NOMO-1 (cell line): ENCODE data around the gene SORCS2.

ENCODE experiments used
- DNase-seq, 2 experiments: peaks; one replicate each; lab custom pipeline; 2025; ENCODE audit not compliant: unreplicated experiment in 2 of 2; lab: John Stamatoyannopoulos, UW

The SORCS2 gene

DNA sequence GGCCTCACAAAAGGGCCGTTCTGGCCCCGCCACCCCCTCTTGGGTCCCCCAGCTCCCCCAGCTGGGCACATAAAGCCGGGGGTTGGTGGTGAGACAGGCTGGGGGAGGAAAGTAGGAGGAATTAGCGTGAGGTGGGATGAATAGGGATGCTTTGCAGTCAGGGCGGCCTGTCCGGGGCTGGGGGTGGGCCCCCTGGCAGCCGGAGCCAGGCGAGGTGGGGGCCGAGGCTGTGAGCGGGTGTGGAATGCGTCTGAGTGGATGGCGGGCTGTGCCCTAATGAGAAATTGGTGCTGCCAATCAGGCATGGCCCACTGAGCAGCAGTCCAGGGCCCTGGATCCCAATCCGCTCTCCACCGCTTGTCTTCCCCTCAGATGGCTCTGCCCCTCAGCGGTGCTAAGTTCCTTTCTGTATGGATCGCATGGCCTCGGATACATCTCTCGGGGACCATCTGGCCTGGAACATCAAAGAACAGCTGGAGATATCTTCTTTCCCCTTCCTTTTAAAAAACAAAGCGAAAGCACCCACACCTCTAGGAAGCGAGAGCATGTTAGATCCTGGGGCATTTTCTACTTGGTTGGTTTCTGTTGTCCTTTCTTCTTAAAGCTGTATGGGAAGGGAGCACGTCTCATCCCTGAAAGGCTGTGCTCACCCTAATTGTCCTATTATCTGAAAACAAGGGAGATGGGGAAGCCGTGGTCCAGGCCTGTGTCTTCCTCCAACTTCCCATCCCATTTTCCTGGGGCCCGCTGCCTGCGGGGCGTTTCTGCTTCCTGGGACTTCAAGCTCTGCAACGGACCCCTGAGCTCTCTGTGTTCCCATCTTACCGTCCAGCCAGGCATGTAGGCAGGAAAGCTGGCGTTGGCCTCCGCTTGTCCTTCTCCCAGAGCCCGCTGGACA lies 106.9 kb downstream of the SORCS2 start:
- DNase-seq: no peak

DNA sequence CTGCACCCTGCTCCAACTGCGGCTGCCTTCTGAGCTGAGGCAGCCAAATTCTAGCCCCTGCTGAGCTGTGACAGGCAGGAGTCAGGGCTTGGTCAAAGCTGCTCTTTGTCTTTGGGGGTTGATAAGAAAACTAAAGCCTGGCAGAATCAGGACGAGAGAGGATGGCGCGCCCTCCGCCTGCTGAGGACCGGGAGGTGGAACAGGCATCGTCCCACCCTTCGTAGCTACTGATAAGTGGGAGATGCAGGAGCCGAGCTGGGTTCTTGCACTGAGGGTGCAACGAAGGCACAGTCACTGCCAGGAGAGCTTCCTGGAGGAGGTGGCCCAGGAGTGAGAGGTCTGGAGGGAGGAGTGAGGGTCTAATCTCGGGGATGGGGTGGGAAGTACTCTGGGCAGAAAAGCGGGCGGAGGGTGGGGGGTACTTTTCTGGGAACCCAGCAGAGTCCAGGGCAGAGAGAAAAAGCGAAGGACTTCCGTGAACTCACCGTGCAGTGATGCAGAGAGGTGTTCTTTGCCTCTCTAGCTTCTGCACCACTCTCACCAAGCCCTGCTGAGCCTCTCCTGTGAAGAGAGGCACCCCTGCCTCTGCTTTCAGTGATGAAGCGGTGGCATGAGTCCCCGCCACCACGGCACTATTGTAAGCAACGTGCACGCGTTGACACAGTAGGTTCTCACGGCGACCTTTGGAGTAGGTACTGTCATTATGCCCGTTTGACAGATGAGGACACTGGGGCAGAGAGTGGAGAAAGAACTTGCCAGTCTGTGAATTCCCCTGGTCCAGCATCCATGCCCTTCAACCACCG lies 107.8 kb downstream of the SORCS2 start:
- no peak for DNase-seq

DNA sequence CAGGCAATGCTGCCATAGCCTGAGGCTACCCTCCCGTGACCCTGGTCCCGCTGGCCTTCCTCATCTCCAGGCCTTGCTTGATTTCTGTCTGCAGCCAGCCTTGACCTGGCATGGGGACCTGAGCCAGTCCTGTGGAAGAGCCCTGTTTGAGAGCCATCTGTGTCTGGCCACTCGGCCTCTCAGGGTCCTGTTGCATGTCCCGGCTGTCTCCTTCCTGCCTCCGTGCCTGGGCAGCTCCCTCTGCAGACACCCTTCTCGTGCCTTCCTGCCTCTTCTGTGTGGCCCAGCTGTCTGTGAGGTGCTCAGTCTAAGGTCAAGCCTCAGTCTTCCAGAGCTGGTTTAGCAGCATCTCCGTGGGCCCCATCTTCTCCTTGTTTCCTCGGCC lies 108.4 kb downstream of the SORCS2 start:
- no peak for DNase-seq

DNA sequence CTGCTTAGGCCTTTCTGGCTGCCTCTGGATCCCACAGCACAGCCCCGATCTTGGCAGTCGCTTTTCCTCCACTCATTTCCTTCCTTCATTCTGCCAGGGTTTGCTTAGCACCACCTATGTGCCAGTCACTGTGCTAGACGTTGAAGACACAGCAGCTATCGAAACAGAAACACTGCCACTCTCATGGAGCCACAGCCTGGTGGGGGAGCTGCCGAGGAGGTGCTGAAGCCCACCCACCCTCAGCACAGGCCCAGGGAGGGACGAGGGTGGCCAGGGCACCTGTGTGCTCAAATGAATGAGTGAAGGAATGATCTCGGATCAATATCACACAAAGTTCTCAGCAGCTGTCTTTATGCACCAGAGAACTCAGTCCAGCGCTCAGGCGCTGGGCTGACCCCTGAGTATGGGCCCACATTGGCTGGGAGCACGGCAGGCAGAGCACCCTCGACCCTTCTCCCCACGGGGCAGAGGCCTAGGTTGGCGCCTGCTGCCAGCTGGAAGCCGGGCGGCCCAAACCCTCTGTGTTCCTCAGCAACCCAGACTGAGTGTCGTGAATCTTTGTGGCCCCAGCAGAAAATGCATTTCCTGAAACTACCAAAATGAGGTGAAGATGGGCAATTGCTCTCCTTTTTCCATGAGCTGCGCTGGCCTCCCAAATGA lies 108.9 kb downstream of the SORCS2 start:
- DNase-seq: no peak

DNA sequence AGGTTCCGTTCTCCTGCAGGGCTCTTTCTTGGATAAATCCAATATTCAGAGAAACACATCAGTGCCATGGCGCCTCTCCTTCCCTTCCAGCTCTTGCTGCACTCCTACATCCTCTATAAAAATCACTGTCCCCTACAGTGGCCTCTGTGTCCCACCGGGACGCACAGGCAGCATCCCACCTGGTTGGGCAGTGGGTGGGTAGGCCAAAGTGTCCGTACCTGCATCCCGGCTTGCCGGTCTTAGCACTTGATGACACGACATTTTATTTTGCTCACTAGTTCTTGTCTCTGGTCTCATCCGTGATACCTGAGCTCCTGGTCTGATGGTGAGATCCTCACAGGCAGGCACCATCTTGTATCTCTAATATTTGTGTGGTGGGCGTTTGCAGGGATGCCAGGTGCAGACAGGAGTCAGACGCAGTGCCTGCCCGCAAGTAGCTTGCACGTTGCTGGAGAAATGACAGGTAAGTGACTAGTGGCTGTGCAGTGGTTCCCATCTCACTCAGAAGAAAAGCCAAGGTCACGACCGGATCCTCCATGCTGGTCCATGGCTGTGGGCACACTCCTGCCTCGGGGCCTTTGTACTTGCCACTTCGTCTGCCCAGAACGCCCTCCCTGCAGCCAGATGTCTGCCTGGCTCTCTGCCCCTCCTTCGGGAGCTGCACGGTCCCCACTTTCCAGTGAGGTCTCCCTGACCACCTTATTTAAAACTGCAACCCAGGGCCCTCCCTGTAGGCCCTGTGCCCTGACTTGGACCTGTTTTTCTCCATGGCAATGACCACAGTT lies 109.7 kb downstream of the SORCS2 start:
- no peak for DNase-seq

DNA sequence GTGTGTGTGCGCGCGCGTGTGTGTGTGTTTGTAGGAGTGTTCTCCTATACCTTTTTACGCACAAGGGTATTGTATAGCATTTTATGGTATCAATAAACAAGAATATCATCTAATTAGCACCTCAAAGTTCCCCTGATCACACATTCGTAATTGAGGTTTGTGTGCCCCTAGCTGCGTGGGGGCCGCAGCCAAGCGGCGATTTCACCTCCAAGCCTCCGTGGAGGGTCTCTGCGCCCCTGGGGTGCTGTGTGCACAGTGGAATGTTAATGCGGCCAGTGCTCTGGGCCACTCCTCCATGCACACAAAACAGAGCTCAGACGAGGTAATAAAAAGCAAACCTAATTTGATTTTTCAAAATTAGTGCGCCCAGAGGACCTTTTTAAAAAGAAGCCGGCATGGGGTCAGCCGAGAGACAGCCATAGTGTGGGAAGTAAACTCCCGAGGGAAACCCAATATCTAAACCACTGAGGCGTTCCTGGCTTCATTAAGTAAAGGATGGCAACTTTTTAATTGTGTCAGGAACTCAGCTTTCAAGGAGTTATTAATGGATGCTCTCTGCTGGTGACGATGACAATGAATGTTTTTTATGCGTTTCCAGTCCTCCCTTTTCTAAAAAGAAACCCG lies 110.6 kb downstream of the SORCS2 start:
- DNase-seq: no peak

DNA sequence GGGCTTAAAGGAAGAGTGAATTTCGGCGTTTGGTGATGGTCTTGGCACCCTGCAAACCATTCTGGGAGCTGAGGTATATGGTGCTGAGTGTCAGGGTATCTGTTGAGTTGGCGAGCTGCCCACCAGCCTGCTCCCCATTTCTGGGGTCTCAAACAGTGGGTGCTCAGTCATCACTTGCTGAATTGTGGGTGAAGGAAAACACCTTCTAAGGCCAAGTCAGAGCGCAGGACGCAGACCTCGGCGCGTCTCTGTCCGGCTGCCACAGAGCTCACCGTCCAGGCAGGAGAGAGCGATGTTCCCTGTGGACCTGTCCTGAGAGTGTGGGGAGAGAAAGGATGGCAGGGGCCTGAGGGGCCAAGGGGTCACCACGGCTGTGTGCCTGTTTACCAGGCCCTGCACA lies 111.2 kb downstream of the SORCS2 start:
- DNase-seq: no peak

DNA sequence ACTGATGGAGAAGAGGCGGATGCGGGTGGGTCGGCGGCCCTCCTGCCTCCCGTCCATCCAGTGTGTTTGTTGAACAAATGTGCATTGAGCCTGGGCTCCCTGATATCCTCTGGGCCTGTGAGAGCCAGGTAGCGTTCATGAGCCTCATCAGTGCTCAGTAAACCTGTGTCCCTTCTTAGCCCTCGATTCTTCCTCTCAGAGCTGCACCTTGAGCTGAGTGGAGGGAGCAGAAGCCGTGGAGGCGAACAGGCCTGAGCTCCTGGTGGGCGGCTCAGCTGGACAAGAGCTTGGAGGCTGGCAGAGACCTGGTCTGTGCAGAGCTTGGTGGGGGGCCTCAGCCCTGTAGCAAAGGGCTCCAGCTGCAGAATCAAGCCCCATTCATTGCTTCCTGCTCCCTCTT lies 112.1 kb downstream of the SORCS2 start:
- no peak for DNase-seq

DNA sequence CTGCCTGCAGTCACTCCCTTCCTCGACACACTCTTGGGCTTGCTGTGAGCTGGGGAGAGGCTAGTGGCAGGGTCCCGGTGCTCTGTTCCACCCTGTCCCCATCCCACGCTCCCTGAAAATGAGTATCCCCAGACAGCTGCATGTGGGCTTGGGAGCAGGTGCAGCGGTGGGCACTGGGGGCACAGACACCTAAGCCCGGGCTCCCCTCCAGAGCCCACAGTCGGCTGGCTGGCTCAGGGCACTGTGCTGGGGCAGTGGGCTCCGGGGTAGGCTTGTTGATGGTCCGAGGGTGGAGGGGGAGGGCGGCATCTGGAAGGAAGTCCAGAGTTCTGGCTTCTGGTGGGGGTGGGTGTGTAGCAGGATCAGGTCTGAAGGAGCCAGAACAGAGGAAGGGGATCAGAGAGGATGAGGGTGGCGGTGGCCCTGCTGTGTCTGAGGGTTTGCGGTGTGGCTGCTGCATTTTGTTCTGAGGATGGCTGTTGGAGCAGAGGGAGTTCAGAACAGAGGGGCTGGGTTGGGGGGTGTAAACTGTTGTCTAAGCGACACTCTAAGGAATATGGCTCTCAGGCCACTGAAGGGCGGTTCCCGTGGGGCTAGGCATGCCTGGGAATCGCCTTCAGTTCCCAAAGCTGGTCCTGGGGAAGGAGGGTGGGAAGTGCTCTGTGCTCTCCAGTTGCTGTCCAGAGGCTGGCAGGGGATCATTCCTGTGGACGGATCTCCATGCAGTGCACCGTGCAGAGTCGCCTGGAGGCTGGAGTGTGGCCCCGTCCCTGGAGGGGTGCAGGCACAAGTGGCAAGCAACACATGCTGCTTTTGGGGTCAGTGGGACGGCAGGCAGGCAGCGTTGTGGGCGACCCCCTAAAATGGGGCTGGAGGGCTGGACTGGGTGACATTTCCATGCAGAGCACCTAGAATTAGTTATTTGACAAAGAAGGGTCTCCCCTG lies 114.0 kb downstream of the SORCS2 start:
- no peak for DNase-seq

DNA sequence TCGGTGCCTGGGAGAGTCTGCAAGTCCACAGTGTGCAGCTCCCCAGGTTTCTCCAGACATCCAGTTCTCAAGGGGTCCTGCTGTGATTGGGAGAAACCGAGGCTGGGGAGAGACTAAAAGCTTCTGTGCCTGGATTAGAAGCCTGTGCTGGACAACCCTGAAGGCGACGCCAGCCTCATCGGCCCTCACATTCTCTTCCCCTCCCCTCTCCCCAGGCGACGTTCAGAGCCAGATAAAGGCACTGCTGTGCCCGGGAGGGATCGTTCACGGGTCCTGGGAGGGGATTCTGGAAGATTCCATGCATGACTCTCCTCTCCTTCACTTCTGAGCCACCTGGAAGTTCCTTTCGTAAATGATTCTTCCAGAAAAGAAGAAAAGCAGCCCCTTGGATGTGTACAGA lies 114.6 kb downstream of the SORCS2 start:
- DNase-seq: no peak

DNA sequence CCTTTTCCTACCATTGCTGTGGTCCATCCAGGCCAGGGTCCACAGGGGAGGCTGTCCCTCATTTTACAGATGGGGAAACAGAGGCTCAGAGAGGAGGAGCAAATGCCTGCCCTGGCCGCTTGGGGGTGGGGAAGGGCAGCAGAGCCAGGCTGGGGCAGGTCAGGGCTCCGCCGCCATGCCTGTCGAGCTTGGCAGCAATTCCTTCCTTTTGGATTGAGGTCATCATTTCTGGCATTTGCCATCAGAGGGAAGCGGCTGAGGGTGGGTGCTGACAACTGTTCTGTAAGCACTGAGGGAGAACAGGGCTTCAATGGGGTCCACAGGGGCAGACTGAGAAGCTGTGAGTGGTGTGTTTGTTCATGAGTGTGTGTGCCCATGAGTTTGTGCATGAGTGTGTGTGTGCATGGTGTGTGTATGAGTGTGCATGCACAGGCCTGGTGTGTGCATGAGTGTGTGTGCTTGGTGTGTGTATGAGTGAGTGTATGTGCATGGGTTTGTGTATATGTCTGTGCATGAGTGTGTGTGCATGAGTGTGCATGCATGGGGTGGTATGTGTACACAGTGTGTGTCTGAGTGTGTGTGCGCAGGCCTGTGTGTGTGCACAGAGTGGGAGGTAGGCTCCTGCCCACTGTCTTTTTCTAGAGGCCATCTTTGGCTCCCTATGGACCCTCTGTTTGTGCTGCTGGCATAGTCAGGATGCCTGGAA lies 115.2 kb downstream of the SORCS2 start:
- no peak for DNase-seq

DNA sequence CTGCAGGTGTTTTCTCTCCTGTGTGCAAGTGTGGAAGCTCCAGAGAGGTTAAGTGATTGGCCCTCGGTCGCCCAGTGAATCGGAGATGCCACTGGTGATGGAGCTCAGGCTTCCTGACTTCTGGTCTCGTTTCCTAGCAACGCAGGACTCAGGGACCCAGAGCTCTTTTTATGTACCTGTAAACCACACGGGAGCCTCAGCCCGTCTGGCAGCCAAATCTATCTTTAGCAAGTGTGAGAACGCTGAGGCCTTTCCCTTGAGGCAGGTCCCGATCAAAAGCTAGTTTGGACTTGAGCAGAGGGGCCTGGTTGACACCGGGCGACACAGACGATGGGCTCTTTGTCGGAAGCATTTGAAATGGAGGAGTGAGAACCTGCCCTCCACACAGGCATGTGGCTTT lies 116.8 kb downstream of the SORCS2 start:
- DNase-seq: no peak

DNA sequence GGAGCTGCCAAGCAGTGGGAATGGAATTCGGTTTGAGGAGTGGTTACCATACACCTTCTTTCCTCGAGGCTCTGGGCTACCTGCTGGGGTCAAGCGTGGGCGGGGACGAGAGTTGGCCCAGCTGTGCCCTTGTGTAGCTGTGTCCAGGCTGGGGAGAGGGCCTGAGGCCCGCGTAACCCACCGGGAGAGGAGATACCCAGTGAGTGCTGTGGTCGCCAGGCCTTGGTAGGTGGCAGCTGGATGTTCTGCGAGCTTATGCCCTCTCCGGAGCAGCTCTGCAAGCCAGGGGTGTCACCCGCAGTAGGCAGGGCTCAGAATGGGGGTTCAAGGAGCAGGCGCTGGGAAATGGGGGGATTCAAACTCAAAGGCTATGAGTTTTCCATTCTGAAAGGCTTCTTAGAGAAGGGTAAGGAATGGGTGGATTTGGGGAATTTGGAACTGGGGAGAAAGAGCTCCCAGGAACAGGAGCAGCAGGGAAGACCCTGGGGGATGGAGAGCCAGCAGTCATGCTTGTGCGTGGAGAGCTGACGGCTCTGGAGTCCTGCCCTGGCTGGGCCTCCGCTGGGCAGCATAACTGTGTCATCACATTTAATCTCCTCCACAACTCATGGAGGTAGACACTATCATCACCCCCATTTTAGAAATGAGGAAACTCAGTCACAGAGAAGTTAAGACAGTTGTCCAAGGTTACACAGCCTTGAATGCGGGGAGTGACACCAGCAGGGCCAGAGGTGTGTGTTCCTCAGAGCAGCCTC lies 117.5 kb downstream of the SORCS2 start:
- no peak for DNase-seq

DNA sequence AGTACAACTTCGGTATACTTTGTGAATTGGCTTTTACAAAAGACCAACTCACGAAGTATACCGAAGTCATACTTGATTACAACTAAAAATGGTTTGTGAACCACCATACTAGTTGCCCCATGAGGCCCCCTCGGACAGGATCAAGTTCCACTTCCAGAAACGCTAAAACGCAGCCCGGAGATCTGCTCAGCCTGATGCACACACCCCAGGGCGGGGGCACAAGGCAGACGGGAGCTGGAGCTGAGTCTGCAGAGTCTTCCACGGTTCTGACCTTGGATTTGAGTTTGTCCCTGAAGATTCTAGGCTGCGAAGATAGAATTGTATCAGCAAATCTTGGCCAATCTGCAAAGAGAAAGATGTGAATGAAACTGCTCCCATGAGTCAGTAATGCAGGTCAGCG lies 118.1 kb downstream of the SORCS2 start:
- DNase-seq: no peak

DNA sequence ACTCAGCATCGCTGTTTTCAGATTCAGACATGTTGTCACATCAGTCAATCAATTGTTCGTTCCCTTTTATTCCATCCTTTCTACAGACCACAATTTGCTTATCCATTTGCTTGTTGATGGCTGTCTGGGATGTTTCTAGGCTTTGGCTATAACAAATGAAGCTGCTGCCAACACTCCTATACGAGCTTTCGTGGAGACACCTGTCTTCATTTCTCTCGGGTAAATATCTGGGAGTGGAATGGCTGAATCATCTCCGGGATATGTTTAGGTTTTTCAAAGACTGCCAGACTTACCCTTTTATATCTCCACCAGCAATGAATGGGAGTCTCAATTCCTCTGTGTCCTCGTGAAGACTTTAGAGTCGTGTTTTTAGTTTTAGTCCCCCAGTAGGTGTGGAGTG lies 118.9 kb downstream of the SORCS2 start:
- no peak for DNase-seq

DNA sequence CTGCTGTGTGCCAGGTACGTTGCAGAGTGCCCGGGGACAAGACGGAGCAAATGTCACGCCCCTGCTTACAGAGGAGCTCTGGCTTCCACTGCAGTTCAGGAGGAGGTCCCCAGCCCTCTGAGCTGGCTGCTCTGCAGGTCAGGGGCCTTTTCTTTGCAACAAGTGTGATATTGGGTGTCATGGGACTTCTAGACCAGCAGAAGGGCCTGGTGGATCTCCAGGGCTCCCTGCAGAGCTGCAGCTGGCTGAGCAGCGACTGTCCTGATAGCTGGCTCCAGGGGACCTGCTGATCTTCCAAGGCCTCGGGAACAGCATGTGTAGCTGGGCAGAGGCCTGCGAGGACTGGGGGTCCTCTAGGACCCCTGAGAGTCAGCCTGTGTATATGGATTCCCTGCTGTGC lies 120.4 kb downstream of the SORCS2 start:
- no peak for DNase-seq

DNA sequence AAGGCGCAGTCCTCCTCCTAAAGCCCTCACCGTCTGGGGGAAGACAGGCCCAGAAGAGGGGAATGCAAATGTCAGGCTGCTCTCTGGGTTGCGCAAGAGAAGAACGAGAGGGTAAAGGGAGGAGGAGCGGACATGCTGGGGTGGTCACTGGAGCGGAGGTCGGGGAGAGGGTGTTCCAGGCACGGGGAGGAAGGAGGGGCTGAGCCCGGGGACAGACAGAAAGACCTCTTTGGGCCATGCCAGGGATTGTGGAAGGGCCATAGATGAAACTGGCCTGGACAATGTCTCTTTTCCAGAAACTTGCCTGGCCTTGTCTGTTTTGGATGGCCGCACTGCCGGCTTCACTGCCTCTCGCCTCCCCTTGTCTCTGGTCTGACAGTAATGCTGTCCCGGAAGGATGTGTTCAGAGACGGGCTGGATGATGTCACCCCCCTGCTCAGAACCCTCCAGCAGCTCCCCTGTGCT lies 121.0 kb downstream of the SORCS2 start:
- no peak for DNase-seq

DNA sequence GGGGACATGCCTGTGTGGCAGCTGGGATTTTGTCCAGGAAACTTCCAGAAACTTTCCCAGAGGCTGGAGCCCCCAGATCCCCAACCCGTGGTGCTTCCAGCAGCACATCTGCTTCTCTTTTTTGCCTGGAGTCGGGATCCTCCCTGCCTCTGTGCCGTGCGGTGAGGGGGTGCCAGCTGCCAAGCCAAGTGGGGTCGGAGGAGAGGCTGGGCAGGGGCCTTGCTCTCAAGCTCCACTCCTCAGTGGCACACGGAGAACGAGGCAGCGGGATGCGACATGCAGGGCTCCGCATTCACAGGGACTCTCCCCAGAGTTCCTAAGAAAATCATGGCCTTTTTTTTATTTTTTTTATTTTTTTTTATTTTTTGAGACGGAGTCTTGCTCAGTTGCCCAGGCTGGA lies 121.7 kb downstream of the SORCS2 start:
- DNase-seq: no peak
